ENCODE data around the gene COPS8.
A peak's percentile ranks its signal among the peaks of the same experiment; 100 is the strongest.

The COPS8 gene

GRCh38 chr2:237083026-237083425, 2.7 kb upstream of the COPS8 start:
- H3K27me3 ChIP-seq (ENCODE audit: low read depth, low read length) = no peaks in the 10 kb centered on the region
- no peak overlapping the region for H3K4me2 ChIP-seq (ENCODE audit: low read length)
- H2AFZ ChIP-seq (ENCODE audit: low read depth, low read length) = no peak overlapping the region
- H4K20me1 ChIP-seq (ENCODE audit: insufficient read depth, low read length) = no peaks in the 10 kb centered on the region
- H3K9me3 ChIP-seq (ENCODE audit: insufficient read depth, low read length) = no peaks in the 10 kb centered on the region
- peaks cover 22% of the 10 kb centered on the region for H3K79me2 ChIP-seq (ENCODE audit: low read length)
- H3K36me3 ChIP-seq (replicated peaks; ENCODE audit: low read depth, low read length) = no peaks in the 10 kb centered on the region
- no peak overlapping the region for H3K9ac ChIP-seq (ENCODE audit: low read length)
- no peak for TF ChIP-seq CTCF (IDR thresholded peaks at IDR 0.05; ENCODE audit: low read depth, low read length)
- TF ChIP-seq EZH2phosphoT487 (IDR thresholded peaks at IDR 0.05; ENCODE audit: low read depth) = no peak
- H3K27ac ChIP-seq (ENCODE audit: low read length) = no peak overlapping the region
- no peak overlapping the region for H3K4me3 ChIP-seq (ENCODE audit: low read length)
- peaks cover 5% of the 10 kb centered on the region; the same call in 1 of the 2 replicates for H3K4me1 ChIP-seq (ENCODE audit: low read length)

GRCh38 chr2:237084444-237084843, 1.2 kb upstream of the COPS8 start:
- no peaks in the 10 kb centered on the region for H3K27me3 ChIP-seq (ENCODE audit: low read depth, low read length)
- peak overlapping the region; percentile 98; the same call in 1 of the 2 replicates for H3K4me3 ChIP-seq (ENCODE audit: low read length)
- H3K9ac ChIP-seq (ENCODE audit: low read length) = no peak overlapping the region

GRCh38 chr2:237090906-237091305, 5.2 kb downstream of the COPS8 start:
- Histone ChIP-seq H3K27ac (ENCODE audit: low read length) (no peak overlapping the region), H3K4me2 (ENCODE audit: low read length) (no peak overlapping the region), H3K79me2 (ENCODE audit: low read length) (peaks cover 31% of the 10 kb centered on the region), H4K20me1 (ENCODE audit: insufficient read depth, low read length) (no peaks in the 10 kb centered on the region), H3K9me3 (ENCODE audit: insufficient read depth, low read length) (no peaks in the 10 kb centered on the region), H3K4me1 (ENCODE audit: low read length) (peaks cover 5% of the 10 kb centered on the region; the same call in 1 of the 2 replicates), H2AFZ (ENCODE audit: low read depth, low read length) (no peak overlapping the region), H3K9ac (ENCODE audit: low read length) (no peak overlapping the region), H3K4me3 (ENCODE audit: low read length) (no peak overlapping the region), H3K27me3 (ENCODE audit: low read depth, low read length) (no peaks in the 10 kb centered on the region), H3K36me3 (replicated peaks; ENCODE audit: low read depth, low read length) (no peaks in the 10 kb centered on the region)
- TF ChIP-seq EZH2phosphoT487 (IDR thresholded peaks at IDR 0.05; ENCODE audit: low read depth) (no peak), CTCF (IDR thresholded peaks at IDR 0.05; ENCODE audit: low read depth, low read length) (no peak)

More at GRCh38 chr2:237084444-237084843, 1.2 kb upstream of the COPS8 start:
- TF ChIP-seq EZH2phosphoT487 (IDR thresholded peaks at IDR 0.05; ENCODE audit: low read depth) (no peak), CTCF (IDR thresholded peaks at IDR 0.05; ENCODE audit: low read depth, low read length) (no peak)
- H2AFZ ChIP-seq (ENCODE audit: low read depth, low read length) = no peak overlapping the region
- H3K27ac ChIP-seq (ENCODE audit: low read length) = no peak overlapping the region
- no peaks in the 10 kb centered on the region for H3K9me3 ChIP-seq (ENCODE audit: insufficient read depth, low read length)
- H4K20me1 ChIP-seq (ENCODE audit: insufficient read depth, low read length) = no peaks in the 10 kb centered on the region
- H3K79me2 ChIP-seq (ENCODE audit: low read length) = peaks cover 27% of the 10 kb centered on the region
- H3K4me2 ChIP-seq (ENCODE audit: low read length) = peak overlapping the region; percentile 93
- H3K4me1 ChIP-seq (ENCODE audit: low read length) = peaks cover 5% of the 10 kb centered on the region; the same call in 1 of the 2 replicates
- H3K36me3 ChIP-seq (replicated peaks; ENCODE audit: low read depth, low read length) = no peaks in the 10 kb centered on the region

GRCh38 chr2:237091779-237092436, 6.2 kb downstream of the COPS8 start:
- H2AFZ ChIP-seq (ENCODE audit: low read depth, low read length) = no peak overlapping the region
- H3K79me2 ChIP-seq (ENCODE audit: low read length) = peaks cover 21% of the 10 kb centered on the region
- H3K9me3 ChIP-seq (ENCODE audit: insufficient read depth, low read length) = no peaks in the 10 kb centered on the region
- H3K4me2 ChIP-seq (ENCODE audit: low read length) = no peak overlapping the region
- H3K36me3 ChIP-seq (replicated peaks; ENCODE audit: low read depth, low read length) = no peaks in the 10 kb centered on the region
- H4K20me1 ChIP-seq (ENCODE audit: insufficient read depth, low read length) = no peaks in the 10 kb centered on the region
- H3K27ac ChIP-seq (ENCODE audit: low read length) = no peak overlapping the region
- no peak overlapping the region for H3K9ac ChIP-seq (ENCODE audit: low read length)
- H3K4me3 ChIP-seq (ENCODE audit: low read length) = no peak overlapping the region
- no peaks in the 10 kb centered on the region for H3K27me3 ChIP-seq (ENCODE audit: low read depth, low read length)
- TF ChIP-seq EZH2phosphoT487 (IDR thresholded peaks at IDR 0.05; ENCODE audit: low read depth) (no peak), CTCF (IDR thresholded peaks at IDR 0.05; ENCODE audit: low read depth, low read length) (no peak)
- H3K4me1 ChIP-seq (ENCODE audit: low read length) = peaks cover 5% of the 10 kb centered on the region; the same call in 1 of the 2 replicates
